IPS-15b (cell line): ENCODE results near the gene ZNF679.
"Not testable (repeated sequence)": the region's sequence is repeated elsewhere in the genome, so short reads cannot be mapped to it uniquely, and the experiment has no call there.

Experiments
- H3K27me3 ChIP-seq: one replicate; pipeline ENCODE4 v1.6.1; 2013; ENCODE audit warnings: low read length; ENCODE audit not compliant: control insufficient read depth, insufficient read depth
- H3K36me3 ChIP-seq: one replicate; pipeline ENCODE4 v1.6.1; 2013; ENCODE audit warnings: low read length; ENCODE audit not compliant: control insufficient read depth, insufficient read depth
- H3K4me1 ChIP-seq: one replicate; pipeline ENCODE4 v1.6.1; 2013; ENCODE audit warnings: mild to moderate bottlenecking, low read length; ENCODE audit not compliant: control insufficient read depth, insufficient read depth
- H3K4me3 ChIP-seq: one replicate; pipeline ENCODE4 v1.5.1; 2013; ENCODE audit warnings: low read depth, low read length
- H3K9ac ChIP-seq: one replicate; pipeline ENCODE4 v1.6.1; 2013; ENCODE audit warnings: low read depth, mild to moderate bottlenecking, low read length
- H3K9me3 ChIP-seq: one replicate; pipeline ENCODE4 v1.6.1; 2013; ENCODE audit warnings: mild to moderate bottlenecking, low read length; ENCODE audit not compliant: control insufficient read depth, insufficient read depth

The ZNF679 gene

DNA sequence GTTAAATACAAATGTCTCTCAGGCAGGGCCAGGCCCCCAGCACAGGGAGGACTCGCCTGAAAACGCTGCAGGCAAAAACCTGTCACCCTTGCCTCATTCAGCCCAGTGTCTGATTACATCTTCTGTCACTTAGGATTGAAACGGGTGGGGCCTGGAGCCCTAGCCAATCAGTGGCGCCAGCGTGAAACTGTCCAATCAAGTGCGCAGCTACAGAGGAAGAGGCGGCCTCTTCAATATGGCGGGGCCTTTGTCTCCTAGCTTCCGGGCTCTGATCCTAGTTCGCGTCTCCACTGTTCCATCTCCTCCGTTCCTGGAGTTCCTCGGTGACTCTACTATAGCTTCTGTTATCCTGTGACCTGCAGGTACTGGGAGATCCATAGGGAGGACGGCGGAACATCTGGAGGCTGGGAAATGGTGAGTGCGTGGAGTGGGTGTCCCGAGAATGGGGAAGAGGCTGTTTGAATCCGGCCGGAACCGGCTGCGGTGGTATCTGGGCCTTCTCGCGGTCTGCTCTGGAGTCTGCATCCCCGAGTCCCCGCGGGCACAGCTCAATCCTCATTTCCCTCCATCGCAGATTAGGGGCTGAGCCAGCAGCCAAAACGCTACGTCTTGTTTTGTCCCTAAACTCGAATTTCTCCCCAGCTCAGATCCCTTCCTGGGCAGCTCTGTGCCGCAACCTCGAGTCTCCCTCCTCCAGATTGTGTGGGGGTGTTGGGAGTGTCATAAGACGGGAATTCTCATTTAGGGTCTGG is 85.6 kb downstream of the ZNF679 start, which contains the start of gene ZNF736:
Gene ZNF736 (plus strand): TSS at position 222 of the 752 bp plus-strand sequence. CDS start 190 bp downstream, at position 412.
- Histone ChIP-seq H3K4me3 (no peak within 1 kb of the TSS), H3K9me3 (peaks cover 22% of the 10 kb centered on the region), H3K9ac (no peak within 1 kb of the TSS)

DNA sequence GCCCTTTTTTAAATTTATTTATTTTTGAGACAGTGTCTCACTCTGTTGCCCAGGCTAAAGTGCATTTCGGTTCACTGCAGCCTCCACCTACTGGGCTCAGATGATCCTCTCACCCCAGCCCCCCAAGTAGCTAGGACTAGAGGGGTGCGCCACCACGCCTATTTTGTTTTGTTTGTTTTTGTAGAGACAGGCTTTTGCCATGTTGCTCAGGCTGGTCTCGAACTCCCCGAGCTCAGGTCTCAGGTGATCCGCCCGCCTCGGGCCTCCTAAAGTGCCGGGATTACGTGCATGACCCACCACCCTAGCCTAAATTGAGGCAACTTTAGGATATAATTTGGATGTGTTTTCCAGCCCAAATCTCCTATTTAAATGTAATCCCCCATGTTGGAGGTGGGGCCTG is 86.3 kb downstream of the ZNF679 start:
- no peaks in the 10 kb centered on the region for H3K36me3 ChIP-seq
- H3K27me3 ChIP-seq: no peaks in the 10 kb centered on the region
- H3K4me1 ChIP-seq: no peaks in the 10 kb centered on the region
- no peak overlapping the region for H3K9ac ChIP-seq
- no peak overlapping the region for H3K4me3 ChIP-seq
- H3K9me3 ChIP-seq: peaks cover 22% of the 10 kb centered on the region

More for the DNA sequence above, 85.6 kb downstream of the ZNF679 start, which contains the start of gene ZNF736:
- Histone ChIP-seq H3K36me3 (no peaks in the 10 kb centered on the region), H3K4me1 (no peaks in the 10 kb centered on the region), H3K27me3 (no peaks in the 10 kb centered on the region)

- not testable (repeated sequence) for H3K36me3 ChIP-seq, H3K27me3 ChIP-seq, H3K4me1 ChIP-seq, H3K4me3 ChIP-seq, H3K9ac ChIP-seq
- H3K9me3 ChIP-seq: peaks cover 19% of the 10 kb centered on the region
Observed at GRCh38 chr7:64316031-64316742, 87.9 kb downstream of the ZNF679 start.
